H1 (cell line): Measurements from ENCODE around the gene XIRP1. TPM values are rescaled to one million over a fixed set of nuclear protein-coding genes. Genes with fewer than 3 reads are reported as not detected.

Source experiments
- ATF2 ChIP-seq: IDR thresholded peaks from 2 replicates; pipeline ENCODE4 v1.6.1; 2012; ENCODE audit warnings: low read length, inconsistent platforms
- KDM1A ChIP-seq: fragments of 200-600, 300-600 bp; sonication (generic); IDR thresholded peaks from 2 replicates; pipeline ENCODE4 v1.7.1; 2016; ENCODE audit warnings: mild to moderate bottlenecking, low read length, borderline replicate concordance
- TAF7 ChIP-seq: optimal IDR thresholded peaks from 2 replicates; pipeline ENCODE3; 2011; ENCODE audit warnings: low read depth, mild to moderate bottlenecking, inconsistent platforms, low read length, moderate library complexity, borderline replicate concordance
- TBP ChIP-seq: IDR thresholded peaks from 2 replicates; pipeline ENCODE4 v1.6.1; 2011; ENCODE audit warnings: low read depth, low read length, improper control_type of control experiment
- polyA plus RNA-seq, 7 experiments: library from polyadenylated mRNA; depleted of rRNA in 3 of 7; stranded (reverse) in 5 of 7; unstranded in 2 of 7; fragments of >200 nt in 5 of 7; fragments of 200-250 nt in 2 of 7; gene quantifications; 1 replicate in 5 of 7; 2 replicates in 1 of 7; 4 replicates in 1 of 7; pipeline versions ENCODE4 v1.2.1 to v1.2.3, GENCODE V29; 2011 to 2013; ENCODE audit warnings: missing spikeins in 2 of 7, mixed read lengths in 2 of 7
- total RNA-seq: library from RNA; stranded (reverse); fragmentation: NEBNext Ultra II Directional; extraction: Animal tissue kit (Norgen Biotek cat#: 25700); gene quantifications from 2 replicates; pipeline ENCODE4 v1.2.1, GENCODE V29; 2021

The XIRP1 gene
- total and polyA plus RNA-seq, 2 of the 8 experiments (the other 6 are each of a cell fraction or from before 2014, with no cell fraction given): not detected

- TF ChIP-seq TBP (peak; percentile 63), TAF7 (peak; percentile 27), ATF2 (no peak), KDM1A (no peak)
These were observed 14.6 kb downstream of the XIRP1 start (continued) for GRCh38 chr3:39177708-39178332.
